GM18511 (cell line): ENCODE results near the gene MIER2.
"Not testable (repeated sequence)": the region's sequence is repeated elsewhere in the genome, so short reads cannot be mapped to it uniquely, and the experiment has no call there.

Source experiments
- ATAC-seq: cut with Tn5 transposase; IDR thresholded peaks from one replicate; pipeline ENCODE4 v1.9.1; 2021; ENCODE audit warnings: mild to moderate bottlenecking, moderate library complexity; ENCODE audit not compliant: unreplicated experiment

MIER2 gene

DNA sequence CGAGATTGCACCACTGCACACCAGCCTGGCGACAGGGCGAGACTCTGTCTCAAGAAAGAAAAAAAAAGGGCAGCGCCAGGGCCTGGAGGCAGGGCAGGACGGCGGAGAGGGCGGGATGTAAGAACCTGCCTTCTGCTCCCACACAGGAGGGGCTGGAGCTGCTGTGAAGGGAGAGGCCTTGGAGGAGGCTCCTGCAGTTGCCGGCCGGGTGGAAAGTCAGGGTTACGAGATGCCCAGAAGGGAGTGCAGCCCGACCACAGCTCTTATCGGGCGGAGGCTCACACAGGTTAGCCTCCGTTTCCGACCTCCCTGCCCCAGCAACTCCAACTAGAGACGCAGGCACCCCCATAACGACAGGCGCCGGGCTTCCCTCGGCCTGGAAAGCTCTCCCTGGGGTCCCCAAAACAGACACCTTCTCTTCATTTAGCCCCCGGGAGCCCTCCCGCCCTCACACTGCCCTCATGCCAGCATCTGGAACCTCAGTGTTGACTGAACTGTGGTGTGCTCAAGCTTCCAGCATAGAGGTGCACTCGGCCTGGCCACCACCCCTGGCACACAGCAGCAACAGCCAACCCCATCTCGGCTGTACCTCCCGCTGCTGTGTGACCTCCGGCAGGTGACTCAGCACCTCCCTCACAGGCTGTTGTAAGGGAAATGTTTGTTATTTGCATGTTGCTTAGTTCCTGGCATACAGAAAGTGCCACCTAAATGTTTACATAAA lies 54.8 kb downstream of the MIER2 start:
- no peak for ATAC-seq

DNA sequence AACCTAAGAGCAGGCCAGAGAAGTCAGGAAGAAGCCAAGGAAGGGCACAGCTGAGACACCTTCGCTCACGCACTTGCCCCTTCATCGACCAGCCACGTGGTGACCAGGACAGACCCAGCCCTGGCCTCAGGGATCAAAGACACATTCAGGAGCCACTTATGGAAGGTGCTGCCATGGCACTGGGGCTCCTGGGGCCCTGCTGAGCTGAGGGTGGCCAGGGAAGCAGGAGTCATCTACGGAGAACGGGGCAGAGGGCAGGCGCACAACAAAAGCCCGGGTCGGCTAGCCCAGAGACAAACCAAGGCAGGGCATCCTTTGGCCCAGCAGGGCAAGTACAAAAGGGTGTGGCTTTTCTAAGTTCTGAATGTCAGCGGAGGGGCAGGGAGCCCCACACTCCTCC lies 55.7 kb downstream of the MIER2 start:
- no peak for ATAC-seq

DNA sequence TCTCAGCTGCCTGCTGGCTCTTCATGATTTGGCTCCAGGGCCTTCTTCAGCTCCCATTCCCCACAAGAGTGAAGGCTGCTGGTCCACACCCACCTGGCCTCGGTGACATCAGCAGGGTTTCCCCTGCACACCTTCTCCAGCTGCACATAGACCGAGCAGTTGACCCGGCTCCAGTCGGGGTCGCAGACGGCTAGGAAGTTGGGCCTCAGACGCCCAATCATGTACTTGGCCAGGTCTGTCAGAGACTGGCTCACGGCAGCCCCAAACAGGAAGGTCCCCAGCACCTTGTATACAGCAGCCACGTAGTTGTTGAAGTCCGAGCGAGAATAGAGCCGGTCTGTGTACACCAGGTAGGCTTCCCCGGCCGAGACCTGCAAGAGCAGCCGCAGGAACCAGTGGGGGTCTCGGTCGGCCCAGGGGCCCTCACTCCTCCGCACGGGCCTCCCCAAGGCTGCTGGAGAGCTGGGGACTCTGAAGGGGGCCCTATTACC lies 57.2 kb downstream of the MIER2 start:
- no peak for ATAC-seq

DNA sequence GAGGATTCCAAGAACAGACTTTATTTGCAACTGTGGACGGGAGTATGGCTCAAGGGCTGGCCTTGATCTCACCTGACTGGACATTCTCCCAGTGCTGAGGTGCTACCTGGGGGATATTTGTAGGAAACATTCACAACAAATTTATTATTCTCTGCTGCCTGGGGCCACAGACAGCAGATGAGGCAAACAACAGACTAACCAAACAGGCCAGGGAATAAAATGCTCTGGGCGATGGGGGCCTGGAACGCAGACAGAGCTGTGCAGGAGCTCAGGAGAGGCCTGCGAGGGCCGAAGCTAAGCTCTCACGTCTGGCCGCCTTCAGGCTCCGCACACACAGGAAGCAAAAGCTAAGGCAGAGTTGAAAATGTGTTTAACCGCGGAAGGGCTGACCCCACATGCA lies 61.2 kb downstream of the MIER2 start:
- ATAC-seq: no peak

DNA sequence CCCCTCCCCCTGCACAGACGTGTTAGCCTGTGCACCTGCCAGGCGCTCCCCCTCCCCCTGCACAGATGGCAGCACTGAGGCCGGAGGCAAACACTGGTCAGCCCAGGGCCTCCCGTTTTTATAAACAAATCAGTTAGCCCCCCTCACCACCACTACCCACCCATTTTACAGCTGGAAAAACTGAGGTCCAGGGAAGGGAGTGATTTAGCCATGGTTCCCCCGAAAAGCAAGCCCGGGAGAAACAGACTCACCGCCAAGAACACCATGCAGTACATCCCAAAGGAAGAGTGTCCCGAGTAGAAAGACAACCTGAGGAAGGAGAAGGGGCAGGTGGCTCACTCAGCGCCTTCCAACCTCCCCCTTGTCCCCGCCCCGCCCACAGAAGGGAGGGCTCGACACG lies 62.1 kb downstream of the MIER2 start:
- ATAC-seq: no peak

DNA sequence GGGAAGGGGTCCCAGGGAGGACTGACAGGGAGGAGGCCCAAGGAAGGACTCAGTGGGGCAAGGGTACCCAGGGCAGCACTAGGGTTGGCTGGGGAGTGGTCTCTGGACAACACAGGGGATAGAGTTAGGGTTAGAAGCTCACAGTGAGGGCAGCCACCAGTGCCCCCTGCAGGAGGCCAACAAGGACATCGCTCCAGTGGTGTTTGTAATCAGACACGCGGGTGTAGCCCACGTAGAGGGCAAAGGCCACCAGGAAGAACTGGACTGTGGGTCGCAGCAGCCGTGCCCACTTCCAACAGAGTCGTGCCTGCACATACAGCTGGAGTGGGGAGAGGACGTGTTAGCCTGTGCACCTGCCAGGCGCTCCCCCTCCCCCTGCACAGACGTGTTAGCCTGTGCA lies 62.6 kb downstream of the MIER2 start:
- no peak for ATAC-seq

DNA sequence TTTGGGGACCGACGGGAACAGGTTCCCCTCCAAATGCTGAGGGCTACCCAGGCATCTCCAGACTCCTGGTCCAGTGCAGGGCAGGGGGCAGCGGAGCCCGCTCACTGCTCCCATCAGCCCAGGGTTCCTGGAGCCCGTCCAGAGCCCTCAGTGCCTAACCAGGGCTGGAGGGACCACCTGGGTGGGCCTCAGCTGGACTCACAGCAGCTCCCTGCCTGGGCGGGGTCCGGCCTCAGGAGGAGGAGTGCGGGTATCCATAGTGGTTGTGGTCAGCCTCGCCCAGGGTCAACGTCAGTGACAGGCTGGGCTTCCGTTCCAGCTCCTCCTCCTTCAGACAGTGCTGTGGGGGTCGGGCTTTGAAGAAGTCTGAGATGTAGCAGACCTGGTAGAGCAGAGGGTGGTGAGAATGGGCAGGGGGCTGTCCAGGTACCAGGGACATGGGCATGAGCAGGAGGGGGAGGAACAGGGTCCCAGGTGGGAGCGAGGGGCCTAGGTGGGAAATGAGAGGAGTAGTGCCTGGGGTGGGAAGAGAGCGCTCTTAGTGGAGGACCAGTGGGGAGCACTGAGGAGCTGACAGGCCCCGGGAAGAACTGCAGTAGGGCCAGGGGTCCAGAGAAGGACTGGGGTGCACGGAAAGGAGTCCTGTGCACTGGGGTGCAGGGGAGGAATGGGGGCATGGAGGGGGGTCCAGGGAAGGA lies 63.3 kb downstream of the MIER2 start:
- ATAC-seq: no peak

DNA sequence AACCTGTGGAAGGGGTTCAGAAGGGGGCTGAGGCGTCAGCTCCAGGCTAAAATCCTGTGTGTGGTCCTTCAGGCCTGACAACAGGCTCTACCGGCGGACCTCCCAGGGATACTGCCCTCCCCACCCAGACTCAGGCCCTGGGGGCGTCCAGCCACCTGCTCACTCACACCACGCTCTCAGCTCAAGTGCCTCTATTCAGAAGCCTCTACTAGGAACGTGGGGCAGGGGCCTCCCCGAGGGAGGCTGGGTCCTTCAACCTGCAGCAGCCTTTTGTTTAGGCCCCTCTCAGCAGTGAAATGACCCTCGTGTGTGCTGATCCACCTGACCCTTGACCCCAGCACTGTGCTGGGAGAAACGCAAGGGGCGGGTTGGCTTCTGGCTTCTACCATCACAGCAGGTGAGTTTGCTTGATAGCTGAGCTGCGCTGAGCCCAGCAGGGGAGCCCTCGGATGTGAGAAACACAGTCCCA lies 64.0 kb downstream of the MIER2 start:
- no peak for ATAC-seq

DNA sequence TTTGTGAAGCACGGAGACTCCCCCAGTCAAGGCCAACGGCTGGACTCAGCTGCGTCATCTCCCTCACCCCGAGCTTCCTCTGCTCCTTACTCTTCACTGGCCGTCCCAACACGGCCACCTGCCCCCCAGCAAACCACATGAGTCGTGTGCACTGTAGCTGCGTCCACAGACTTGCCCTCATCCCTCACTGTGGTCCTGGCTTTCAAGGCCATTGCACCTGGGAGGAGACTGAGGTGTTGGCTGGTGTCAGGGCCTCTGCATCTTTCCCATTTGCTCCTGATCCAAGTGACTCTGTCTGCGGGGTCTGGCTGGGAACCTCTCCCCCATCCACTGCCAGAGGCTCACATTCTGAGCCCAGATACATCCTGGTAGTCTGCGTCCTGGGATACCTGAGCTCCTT lies 64.9 kb downstream of the MIER2 start:
- ATAC-seq: no peak

DNA sequence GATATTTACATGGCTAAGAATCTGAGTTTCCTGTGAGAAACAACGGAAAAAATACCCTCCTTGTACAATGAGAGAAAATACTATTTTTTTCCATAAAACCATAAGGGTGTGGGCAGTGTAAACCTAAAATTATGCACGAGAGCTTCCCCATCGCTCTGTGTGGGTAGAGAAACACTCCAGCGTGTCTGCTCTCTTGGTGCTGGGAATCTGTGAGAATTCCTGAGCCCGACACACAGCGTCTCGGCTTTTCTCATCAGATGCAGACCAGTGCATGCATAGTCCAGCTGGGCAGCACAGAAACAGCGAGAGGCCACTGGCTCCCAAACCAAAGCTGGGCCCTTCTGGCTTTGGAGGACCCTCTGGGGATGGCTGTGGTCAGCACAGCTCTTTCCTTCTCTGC lies 65.4 kb downstream of the MIER2 start:
- no peak for ATAC-seq

DNA sequence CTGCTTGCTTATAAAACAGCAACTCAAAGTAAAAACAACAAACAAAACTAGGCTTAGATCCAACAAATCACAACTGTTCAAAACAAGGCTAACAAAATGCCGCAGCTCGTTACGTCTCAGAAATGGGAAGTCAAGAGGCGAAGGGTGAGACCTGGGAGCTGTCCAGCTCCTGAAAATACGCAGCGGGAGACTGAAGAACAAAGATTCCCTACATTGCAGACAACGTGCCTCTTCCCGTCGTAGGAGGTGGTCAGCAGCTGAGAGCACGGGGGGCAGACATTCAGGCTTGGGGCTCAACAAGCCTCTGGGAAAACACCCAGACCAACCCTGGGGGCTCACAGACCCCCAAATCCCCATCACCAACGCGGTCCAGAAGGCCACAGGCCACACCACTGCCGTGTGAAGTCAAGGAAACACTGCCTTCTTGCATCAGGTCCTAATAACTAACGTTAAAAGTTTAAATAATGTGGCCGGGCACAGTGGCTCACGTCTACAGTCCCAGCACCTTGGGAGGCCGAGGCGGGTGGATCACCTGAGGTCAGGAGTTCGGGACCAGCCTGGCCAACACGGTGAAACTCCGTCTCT lies 66.9 kb downstream of the MIER2 start:
- no peak for ATAC-seq

DNA sequence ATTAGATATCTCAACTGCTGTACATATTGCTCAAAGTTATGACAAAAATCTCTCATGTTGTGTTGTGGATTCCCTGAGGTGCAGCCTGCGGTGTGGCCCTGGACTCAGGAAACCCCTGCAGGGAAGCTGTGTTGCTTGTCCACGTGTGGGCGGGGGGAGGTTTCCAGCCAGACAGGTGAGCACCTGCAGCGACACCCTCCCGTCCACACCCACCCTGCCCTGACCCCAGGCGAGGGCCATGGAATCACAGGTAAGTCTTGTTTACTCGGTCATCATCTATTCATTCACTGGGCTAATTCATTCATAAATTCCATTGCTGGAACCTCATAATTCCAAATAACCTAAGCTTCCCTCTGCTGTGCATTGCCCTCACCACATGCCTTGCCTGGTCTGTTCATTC lies 67.5 kb downstream of the MIER2 start:
- ATAC-seq: no peak

DNA sequence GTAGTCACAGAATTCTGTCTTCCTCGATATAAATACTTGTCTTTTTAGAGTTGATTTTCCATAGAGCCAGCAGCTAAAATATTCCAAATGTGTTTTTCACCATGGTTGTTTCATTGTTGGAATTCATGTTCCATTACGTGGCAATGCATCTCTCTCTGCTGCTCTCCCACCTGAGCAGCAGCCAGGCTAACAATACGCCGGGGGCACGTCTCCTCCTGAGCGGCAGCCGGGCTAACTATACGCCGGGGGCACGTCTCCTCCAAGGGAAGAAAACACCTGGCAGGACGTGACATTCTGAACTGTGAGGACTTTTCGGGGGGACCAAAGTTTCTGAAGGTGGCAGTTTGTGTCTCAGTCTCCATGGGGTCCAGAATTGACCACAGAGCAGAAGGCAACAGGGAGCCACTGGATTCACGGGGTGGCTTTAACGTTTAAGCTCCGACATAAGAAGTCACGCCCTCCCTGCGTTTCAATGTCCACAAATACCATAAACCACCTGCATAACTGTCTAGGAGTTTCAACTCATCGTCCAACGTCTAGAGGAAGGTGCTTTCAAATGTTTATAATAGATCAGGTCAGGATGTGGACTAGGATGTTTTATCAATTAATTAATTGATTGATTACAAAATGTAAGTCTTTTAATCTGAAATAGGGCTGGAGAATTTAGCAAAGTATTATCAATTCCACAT lies 68.5 kb downstream of the MIER2 start:
- no peak for ATAC-seq

DNA sequence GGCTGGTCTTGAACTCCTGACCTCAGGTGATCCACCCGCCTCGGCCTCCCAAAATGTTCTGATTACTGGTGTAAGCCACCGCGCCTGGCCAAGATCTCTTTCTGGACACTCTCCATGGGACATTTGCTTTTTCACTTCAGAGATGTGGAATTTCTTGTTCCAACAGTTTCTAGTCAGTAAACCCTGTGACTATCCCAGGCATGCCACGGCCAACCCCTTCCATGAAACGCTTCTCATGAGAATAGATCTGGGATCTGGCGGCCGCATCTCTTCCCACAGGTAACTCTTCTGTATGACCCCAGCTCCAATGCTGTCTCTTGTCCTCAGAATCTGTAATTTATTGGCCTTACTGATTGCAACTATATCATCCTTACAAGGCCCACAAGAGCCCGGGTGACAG lies 69.6 kb downstream of the MIER2 start:
- ATAC-seq: no peak

DNA sequence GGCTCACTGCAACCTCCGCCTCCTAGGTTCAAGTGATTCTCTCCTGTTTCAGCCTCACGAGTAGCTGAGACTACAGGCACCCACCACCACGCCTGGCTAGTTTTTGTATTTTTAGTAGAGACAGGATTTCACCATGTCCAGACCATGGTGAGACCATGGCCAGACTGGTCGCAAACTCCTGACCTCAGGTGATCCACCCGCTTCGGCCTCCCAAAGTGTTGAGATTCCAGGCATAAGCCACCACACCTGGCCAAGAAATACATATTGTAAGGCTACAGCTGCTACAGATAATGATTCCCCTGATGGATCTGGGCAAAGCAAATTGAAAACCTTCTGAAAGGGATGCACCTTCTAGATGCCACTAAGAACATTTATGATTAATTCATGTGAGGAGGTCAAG lies 71.2 kb downstream of the MIER2 start:
- ATAC-seq: no peak

DNA sequence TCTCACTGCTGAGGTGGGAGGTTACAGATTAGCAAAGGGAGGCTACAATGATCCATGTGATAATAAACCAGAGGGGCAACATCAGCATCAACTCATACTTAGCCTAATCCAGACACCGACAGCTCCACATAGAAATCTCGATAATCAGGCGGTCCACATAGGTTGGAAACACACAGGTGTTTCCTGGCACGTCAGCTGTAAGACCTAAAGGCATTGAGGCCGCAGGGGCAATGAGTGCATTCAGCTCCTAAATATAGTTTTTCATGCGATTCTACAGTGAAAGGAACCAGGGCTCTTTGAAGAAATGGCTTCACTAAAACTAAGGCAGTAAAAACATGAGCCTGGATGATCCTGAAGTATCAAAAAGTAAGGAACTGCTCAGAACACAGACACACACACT lies 72.7 kb downstream of the MIER2 start:
- ATAC-seq: no peak

DNA sequence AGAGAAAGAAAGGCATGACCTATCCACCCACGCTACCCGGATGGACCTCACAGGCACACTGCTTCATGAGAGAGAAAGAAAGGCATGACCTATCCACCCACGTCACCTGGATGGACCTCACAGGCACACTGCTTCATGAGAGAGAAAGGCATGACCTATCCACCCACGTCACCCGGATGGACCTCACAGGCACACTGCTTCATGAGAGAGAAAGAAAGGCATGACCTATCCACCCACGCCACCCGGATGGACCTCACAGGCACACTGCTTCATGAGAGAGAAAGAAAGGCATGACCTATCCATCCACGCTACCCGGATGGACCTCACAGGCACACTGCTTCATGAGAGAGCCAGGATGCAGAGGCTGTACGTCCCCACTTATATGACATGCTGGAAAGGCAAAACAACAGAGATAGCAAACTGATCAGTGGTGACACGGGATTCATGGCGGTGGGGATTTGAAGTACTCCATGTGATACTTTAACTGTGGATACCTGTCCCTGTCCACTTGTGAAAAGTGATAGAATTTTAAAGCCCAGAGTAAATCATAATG lies 73.8 kb downstream of the MIER2 start:
- not testable (repeated sequence) for ATAC-seq

DNA sequence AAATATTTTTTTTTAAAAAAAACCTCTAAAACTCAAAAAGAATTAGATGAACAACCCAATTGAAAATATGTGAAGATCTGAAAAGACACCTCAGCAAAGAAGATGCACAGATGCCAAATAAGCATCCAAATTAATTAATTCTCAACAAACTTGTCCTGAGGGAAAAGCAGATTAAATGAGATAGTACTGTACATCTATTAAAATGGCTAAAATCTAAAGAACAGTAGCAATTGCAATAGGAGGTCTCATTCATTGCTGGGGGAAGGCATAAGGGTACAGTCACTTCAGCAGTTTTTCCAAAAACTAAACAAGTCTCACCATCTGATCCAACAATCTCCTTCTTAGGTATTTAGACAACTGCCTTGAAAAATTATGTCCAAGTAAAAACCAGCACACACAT lies 75.4 kb downstream of the MIER2 start:
- ATAC-seq: no peak

DNA sequence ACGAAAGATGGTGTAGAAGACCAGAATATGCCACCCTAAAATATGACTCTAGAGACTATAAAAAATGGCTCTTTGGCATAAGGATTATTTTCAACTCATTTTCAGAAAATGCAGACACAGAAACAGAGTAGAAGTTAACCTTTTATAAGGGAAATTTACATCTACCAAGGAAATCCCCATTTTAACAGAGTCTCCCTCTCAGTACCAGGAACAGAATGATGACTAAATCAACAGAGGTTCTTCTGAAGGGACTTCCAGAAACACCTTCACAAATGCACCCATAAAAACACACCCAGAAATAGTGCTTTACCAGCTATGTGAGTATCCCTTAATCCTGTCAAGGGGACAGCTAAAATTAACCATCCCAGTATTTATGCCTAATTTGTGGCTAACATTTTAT lies 82.5 kb downstream of the MIER2 start:
- ATAC-seq: no peak

DNA sequence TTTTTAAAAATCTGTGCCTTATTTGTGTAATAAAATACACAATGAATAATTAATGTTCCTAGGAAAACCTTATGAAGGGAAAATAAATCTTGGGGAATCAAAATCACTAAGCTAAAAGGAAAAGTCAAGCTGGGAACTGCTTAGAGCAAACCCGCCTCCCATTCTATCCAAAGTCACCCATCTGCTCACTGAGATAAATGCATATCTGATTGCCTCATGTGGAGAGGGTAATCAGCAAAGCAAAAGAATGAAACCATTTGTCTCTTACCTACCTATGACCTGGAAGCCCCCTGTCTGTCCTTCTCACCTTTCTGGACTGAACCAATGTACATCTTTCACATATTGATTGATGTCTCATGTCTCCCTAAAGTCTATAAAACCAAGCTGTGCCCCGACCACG lies 87.8 kb downstream of the MIER2 start:
- not testable (repeated sequence) for ATAC-seq
